Head of caudate nucleus (tissue), 42 donors: ENCODE results near the gene INPP4B.
A peak's percentile ranks its signal among the peaks of the same experiment; 100 is the strongest.

Source experiments
- DNase-seq, 42 donors: peaks; one replicate each; pipeline versions ENCODE4 v3.0.0 to v3.0.0-alpha.2; 2020 to 2021; ENCODE audit warnings: mixed read lengths in 7 of 42
- intact Hi-C: fragments of 100-400 bp; cut with DNase I; formaldehyde crosslinking; loops from one replicate; pipeline ENCODE4 v1.15.0; 2022

Gene INPP4B

DNA sequence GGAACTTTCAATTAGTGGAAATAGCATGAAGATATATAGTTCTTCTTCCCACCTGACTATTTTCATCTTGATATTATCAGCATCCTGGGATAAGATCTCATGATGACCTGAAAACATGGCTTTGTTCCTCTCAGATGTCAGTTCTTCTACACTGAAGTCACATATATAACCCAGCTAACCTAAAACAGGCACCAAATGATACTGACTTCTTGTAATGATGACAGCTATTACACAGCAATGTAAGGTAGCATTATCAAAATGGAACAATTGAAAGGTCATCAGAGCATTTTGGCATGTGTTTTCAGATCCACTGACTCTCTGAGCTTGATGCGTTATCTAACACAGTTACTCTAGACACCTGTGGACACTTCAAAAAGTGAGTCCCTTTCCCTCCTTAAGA lies 469.9 kb downstream of the INPP4B start:
- intact Hi-C loops, result no loop called here
- DNase-seq, result no peak

DNA sequence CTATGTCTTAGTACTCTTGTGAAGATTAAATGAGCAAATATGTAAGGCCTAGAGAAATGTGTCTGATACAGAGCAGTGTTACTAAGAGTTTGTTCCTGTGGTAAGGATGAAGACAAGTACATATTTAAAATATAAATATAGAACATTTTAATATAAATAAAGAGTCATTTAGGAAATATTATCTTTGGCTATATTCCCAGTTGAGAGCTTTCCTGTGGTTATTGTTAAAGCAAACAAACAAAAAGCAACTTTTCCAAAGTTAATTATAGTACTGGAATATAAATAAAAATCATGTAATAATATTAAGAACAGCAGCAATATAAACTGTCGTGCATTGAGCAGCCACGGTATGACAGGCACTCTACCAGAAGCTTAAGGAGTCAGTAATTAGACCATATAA lies 472.5 kb downstream of the INPP4B start:
- intact Hi-C loops, result no loop called here
- DNase-seq, result no peak

DNA sequence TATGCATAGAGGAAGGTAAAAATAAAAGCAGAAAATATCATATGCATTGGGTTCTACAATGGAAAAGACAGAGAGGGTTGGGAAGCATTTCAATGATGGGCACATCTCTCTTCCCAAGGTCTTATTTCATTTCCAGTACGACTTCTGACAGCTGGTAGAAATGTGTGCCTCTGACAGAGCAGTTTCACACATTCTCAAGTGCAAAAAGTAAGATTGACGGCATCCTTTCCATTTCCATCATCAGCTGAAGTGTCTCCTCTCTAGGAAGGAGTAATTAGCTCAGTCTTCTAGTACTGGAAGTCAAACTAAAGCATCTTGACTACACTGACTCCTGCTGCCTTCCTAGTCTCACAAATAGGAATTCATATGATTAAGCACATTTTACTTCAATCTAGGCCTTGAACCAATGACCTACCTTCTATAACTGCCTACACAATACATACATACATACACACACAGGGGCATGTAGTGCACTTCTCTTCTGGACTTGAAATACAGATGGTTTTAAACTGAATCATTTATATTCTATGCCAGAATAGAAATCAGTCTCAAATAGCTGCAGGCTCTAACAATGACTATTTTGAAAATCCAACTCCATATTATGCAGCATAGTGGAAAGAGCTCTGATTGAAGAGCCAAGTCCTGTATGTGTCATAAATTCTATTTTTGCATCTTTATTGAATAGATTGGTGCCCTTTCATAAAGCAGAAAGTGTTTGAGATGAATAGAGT lies 473.4 kb downstream of the INPP4B start:
- intact Hi-C loops, result no loop called here
- DNase-seq, result no peak

DNA sequence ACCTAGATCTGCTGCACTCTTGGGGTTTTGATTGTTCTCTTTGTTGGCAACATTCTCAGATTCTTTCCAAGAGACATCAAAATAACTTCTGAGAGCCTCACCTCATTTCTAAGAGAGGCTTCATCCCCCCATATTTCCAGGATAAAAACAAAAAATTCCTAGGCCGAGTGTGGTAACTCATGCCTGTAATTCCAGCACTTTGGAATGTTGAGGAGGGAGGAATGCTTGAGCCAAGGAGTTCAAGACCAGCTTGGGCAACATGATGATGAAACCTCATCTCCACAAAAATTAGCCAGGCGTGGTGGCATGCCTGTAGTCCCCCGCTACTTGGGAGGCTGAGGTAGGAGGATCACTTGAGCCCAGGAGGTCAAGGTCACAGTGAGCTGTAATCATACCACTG lies 477.0 kb downstream of the INPP4B start:
- no peak for DNase-seq
- intact Hi-C loops, result no loop called here

DNA sequence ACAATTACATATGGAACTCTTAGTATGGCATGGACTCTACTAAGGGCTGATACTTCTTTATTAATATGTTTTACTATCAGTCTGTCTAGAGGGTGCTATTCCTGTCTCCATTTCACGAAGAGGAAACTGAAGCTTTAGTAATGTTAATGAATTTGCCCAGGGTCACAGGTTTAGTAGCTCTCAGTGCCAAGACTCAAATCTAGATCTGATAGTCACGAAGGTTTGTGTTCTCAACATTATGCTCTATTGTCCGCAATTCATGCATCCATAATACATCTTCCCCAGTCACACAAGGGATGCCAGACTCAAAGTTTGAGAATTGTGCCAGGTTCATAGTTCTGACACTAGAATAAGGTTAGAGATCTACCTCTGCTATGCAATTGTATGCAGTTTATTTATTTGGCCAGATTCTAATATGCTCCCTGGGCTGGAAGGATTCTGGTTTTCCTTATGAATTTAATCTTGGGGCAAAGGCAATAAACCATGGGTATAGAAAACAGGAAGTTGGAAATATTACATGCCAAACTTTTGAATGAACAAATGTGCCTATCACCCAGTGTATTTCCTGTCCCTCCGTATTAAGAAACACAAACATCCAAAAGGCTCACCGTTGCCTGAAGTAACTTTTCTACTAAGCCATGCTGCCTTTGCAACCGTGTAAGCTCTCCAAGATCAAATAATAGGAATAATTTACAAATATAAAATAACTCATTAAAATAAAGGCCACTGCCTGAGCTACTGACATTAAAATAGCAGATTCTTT lies 478.5 kb downstream of the INPP4B start:
- intact Hi-C loops, result no loop called here
- no peak for DNase-seq

DNA sequence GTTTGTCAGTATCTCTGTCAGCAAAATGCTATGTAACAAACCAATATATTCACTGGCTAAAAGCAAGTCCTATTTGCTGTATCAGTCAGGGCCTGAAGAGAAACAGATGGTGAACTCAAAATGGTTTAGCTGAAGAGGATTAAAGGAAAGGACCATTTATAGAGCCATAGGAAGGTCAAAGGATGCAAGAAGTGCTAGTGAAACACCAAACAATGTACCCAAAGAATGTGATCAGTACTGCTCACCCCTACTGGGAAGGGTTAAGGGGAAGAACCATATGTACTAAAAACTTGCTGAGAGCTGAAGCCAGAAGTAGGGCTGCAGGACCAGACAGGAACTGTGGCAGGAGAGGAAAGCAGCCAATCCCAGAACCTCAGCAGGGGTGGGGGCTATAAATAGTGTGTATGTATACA lies 479.3 kb downstream of the INPP4B start:
- intact Hi-C loops, result no loop called here
- no peak for DNase-seq

DNA sequence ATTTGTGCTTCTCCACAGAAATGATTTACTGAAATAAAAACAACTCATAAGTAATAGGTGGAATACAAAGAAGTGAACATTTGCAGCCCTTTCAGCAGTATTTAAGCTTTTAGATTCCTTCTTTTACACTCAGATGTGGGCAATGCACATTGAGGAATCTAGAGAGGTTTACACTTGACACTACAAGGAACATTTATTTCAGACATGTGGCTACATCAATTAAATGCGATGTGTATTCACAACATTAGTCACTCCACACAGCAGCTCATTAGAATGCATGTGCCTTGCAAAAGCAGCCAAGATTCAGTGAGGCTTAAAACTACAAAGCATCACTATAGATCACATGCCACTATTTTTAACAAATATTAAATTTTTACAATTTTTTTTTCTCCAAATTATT lies 480.7 kb downstream of the INPP4B start:
- no peak for DNase-seq
- intact Hi-C loops, result no loop called here

DNA sequence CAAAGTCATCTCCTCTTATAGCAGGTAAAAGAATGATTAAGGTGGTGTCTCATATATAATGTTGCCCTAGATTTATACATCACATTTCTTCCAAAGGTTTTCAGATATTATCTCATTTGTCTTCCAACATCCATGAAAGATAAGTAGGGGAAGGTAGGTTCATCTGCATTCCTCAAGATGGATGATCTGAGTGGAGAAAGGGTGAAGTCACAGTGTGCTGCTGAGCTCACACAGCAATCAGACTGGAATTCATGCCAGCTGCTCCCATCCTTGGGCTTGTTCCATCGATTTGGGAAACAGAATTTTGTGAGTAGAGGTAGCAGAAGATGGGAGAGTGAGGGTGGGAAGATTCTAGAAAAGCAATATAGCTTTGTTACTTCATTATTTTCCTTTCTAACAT lies 482.4 kb downstream of the INPP4B start:
- DNase-seq, result no peak

DNA sequence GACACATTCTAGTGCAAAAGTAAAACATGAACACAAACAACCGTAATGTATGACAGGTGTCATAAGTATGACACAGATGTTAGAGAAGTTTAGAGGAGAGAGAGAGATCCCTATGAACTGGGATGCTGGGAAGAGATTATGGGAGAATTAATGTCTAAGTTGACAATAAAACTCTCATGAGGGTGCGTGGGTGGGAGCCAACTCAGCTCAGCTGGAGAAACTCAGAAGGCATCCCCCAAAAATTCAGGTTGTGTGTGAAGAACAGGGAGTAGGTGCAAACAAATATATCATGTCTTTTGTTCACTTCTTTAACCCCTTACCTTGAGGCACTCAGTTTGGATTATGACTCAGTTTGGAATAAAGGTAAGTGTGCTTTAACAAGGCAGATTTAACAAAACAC lies 484.1 kb downstream of the INPP4B start:
- peak in 25 of 42 donors; percentile 2 to 73 (median 32) for DNase-seq
- intact Hi-C loops, result no loop called here

More for the DNA sequence above, 482.4 kb downstream of the INPP4B start:
- intact Hi-C loops, result no loop called here

DNA sequence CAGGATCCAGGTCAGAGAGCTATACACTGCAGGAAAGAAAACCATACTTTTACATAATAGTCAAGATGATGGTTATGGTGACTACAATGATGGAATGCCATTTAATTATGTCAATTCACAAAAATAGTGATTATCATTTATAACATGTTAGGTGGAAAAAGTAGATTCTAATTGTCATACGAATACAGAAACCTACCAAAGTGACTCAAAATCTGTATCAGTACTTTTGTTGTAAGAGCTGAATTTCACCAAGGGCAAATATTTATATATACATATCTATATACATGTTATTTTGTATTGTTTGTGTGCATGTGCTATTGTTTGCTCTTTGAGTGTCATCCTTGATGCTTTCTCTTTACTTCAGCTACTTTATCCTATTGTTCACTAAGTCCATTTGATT lies 485.4 kb downstream of the INPP4B start:
- DNase-seq, result no peak
- intact Hi-C loops, result no loop called here

DNA sequence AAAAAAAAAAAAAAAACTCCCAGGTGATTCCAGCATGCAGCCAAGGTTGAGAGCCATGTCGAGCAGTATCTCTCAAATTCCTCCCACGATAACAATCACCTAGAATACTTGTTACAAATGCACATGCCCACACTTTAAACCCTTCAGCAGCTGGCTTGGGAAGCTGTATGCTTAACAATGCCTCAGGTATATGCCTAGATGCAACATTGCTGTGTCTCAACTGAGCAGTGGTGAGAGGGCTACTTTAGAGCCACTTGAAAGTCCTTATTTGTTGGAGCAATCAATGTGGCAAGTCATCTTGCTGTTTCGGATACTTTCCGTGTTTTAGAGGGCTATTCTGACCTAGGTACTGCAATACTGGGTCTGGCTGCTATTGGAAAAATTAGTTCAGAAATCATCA lies 487.4 kb downstream of the INPP4B start:
- intact Hi-C loops, result no loop called here
- peak in 13 of 42 donors; percentile 1 to 61 (median 17) for DNase-seq

DNA sequence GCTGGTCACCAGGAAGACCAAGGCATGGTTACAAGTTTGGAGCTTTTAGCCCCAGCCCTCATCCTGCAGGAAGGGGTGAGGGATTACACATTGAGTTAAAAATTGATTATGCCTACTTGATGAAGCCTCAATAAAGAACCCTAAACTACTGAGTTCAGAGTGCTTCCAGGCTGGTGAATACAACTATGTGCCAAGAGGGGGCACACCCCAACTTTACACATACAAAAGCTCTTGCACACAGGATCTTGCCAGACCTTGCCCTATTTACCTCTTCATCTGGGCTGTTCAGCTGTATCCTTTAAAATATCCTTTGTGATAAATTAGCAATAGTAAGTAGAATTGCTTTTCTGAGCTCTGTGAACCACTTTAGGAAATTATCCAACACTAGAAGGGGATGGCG lies 489.3 kb downstream of the INPP4B start:
- DNase-seq, result no peak
- intact Hi-C loops, result no loop called here

DNA sequence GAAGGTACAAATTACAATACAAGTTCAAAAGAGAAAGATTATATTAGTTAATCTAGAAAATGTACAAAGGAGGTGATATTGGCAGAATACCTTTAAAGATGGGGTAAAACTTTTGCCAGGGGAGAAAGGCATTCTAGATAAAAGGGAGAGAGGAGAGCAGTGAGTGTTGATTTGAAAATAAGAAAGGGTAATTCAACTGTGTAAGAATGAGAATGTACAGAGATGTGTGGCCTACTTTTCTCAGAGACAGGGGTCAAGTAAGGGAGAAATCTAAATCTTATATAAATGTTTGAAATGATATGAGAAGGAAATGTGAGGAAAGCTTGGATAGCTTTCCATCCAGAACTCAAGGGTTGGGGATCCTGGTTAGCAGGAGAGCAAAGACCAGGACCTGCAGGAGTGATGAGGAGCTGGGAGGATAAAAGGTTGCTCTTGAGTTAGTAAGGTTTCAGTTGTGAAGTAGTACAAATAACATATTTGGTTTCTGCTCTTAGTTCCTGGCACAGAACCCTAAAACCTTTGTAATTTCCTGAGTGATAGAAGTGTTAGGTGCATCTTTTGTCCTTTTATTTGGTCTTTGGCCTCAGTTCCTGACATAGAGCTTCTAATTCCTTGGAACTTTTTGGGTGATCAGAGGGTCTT lies 489.9 kb downstream of the INPP4B start:
- no peak for DNase-seq
- intact Hi-C loops, result no loop called here

DNA sequence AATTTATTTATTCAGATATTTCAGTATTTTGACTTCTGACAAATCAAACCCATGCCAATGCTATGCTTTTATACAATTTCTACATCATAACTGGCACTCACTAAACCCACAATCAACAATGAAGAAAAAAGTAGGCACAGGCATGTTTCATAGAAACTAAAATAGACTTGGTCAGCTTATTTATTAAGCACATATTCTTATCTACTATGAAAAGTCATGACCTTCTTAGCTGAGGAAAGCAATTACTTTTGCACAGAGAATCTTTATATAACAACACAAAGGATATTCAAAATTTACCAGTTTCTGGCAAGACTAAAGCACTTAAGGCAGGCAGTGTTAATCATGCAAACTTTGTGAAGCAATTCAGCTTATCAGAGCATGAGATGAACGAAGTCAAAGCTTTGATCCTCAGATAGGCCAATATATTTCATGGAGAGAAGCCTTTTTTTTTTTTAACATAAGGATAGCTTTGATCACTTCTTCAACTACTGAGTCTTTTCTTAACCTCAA lies 490.6 kb downstream of the INPP4B start:
- intact Hi-C loops, result no loop called here
- DNase-seq, result no peak

DNA sequence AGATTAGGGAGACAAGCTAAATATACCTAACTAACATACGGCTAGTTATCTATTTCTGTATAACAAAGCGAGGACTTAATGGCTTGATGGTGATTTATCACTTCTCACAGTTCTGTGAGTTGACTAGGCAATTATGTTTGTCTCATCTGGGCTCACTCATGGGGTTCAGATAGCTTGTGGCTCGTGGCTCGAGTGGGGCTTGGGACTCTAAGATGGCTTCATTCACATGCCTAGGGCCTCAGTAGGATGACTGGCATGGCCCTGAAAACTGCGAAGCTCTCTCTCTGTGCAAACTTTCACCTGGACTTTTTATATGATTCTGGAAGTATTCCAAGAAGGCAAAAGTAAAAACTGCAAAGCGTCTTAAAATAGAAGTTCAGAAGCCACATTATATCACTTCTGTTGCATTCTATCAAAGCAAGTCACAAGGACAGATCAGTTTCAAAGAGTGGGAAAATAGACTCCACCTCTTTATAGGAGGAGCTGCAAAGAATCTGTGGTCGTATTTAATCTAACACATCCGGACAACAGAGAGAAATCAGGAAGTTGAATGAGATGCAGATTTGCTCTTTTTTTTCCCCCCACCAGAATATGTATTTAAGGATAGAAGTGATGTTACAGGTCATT lies 491.2 kb downstream of the INPP4B start:
- intact Hi-C loops, result no loop called here
- no peak for DNase-seq

DNA sequence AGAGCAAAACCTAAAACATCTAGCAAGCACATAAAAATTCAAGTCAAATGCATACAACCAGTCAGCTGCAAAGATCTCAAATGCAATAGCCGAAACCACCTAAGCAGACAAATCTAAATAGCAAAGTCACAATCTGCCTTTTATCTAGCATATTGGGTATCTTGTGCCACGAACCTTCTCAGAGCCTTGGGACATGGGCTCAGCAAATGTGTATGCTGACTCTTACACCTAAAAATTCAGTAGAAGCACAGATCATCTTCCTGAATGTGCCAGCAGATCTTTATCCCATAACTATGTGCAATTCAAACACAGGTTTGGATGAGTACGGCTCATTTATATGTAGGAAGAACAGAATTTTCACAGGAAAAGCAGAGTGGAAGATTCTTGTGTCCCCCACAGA lies 492.1 kb downstream of the INPP4B start:
- intact Hi-C loops, result no loop called here
- DNase-seq, result no peak

DNA sequence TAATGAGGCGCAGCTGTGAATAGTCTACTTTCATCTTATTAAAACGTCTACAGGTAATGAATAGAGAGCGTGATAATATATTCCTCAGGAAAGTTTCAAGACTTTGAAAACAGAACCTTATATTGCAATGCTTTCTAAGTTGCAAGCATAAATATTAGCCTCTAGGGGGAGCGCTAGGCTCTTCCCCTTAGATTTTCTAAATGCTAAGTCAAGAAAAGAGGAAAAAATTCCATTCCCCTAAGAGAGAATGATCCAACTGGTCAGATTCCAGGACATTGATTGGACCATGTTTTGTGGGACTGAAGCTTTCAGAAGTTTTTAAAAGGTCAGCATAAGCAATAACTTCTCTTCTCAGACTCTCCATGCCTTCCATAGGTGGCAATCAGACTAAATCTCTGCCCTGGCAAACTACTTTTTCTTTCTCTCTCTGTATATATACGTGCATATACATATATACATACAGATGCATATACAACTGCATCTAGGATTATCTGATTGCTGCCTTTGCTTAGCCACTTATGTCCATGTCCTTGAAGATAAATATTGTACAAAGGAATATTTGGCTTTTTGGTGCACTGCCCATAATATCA lies 492.9 kb downstream of the INPP4B start:
- intact Hi-C loops, result no loop called here
- peak in 10 of 42 donors; percentile 7 to 56 (median 20) for DNase-seq

DNA sequence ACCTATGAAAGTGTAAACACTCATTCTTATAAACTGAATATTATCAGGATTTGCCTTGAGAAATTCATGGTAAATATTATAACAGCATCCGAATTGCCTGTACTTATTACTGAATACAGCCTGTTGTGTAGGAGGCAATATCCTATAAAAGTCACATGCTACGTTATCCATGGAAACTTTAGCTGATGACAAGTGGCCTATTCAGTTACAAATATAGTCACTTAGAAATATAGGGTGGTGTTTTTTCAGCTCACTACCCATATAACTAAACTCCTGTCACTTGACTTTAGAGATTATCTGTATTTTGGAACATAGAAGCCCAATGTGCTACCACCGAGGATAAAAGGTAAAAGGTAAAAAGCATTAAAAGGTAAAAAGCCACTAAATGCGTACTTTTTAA lies 493.4 kb downstream of the INPP4B start:
- DNase-seq, result no peak
- intact Hi-C loops, result no loop called here

DNA sequence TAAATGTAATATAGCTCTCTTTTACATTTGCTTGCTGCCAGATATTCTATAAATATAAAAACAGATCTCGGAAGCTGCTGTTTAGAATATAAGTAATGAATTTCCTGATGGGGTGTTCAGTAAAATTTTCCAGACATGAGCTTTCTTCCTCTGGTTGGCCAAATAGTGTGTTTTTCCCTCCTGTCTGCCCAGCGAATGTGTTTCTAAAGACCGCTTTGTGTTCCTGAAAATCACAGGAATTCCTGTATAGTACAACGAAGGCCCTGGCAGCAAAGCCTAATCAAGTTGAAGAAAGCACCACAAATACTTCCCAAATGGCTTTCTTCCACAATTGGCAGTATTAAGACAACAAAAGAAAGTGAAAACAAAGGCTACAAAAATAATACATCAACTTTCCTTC lies 494.1 kb downstream of the INPP4B start:
- DNase-seq, result no peak
- intact Hi-C loops, result no loop called here
